Cardiac septum (tissue), 1 donor: ENCODE data around the gene PCDHB11. TPM values are rescaled to one million over a fixed set of nuclear protein-coding genes. Genes with fewer than 3 reads are reported as not detected.
"Not testable (repeated sequence)": the region's sequence is repeated elsewhere in the genome, so short reads cannot be mapped to it uniquely, and the experiment has no call there.

Experiments used
- DNase-seq: peaks from one replicate; pipeline ENCODE4 v3.0.0-alpha.2; 2020; ENCODE audit warnings: low spot score
- intact Hi-C: fragments of 100-400 bp; cut with DNase I; formaldehyde crosslinking; loops from one replicate; pipeline ENCODE4 v1.14.0; 2022
- total RNA-seq: library from RNA; stranded (reverse); fragmentation: NEBNext Ultra II Directional; extraction: Animal tissue kit (Norgen Biotek cat#: 25700); gene quantifications from one replicate; pipeline ENCODE4 v1.2.1, GENCODE V29; 2021
- donor health status: DM: no; HTN: no; CAD: no.

Gene PCDHB11
- total RNA-seq, 1 donor from 2014 or later: 1.9 TPM

DNA sequence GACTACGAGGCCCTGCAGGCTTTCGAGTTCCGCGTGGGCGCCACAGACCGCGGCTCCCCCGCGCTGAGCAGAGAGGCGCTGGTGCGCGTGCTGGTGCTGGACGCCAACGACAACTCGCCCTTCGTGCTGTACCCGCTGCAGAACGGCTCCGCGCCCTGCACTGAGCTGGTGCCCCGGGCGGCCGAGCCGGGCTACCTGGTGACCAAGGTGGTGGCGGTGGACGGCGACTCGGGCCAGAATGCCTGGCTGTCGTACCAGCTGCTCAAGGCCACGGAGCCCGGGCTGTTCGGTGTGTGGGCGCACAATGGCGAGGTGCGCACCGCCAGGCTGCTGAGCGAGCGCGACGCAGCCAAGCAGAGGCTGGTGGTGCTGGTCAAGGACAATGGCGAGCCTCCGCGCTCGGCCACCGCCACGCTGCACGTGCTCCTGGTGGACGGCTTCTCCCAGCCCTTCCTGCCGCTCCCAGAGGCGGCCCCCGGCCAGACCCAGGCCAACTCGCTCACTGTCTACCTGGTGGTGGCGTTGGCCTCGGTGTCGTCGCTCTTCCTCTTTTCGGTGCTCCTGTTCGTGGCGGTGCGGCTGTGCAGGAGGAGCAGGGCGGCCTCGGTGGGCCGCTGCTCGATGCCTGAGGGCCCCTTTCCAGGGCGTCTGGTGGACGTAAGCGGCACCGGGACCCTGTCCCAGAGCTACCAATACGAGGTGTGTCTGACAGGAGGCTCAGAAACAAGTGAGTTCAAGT lies 15.1 kb upstream of the PCDHB11 start:
- DNase-seq: not testable (repeated sequence)

DNA sequence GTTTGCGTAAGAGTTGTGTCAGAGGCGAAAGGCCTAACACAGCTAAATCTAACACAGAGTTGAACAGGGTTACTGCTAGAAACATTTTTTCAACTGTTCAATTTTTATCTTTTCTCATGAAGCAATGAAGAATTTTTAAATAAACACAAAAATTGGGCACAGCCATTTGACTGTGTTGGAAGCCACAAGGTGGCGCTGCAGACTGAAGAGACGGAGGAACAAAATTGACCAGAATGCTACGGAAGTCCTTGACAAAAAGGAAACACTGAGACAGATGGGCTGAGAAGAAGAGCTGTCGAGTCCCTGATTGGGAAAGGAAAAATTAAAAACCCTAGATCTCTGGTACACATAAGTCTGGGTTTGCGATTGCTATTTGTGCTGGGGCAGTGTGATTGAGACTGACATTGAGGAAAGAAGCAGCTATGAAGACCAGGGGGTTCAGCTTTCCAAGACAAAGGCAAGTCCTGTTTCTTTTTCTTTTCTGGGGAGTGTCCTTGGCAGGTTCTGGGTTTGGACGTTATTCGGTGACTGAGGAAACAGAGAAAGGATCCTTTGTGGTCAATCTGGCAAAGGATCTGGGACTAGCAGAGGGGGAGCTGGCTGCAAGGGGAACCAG lies 12.4 kb upstream of the PCDHB11 start, which contains the start of gene PCDHB9:
Gene PCDHB9, plus strand, starts transcription at position 265 of the 616 bp plus-strand sequence. Its CDS starts 158 bp downstream, at position 423.
- DNase-seq: no peak

More for the DNA sequence above, 15.1 kb upstream of the PCDHB11 start:
- intact Hi-C loops: not testable (repeated sequence)

GRCh38 chr5:141188682-141189081 lies 10.7 kb upstream of the PCDHB11 start:
- intact Hi-C loops, DNase-seq: not testable (repeated sequence)

More for the DNA sequence above, 12.4 kb upstream of the PCDHB11 start, which contains the start of gene PCDHB9:
- intact Hi-C loops: no loop called here

GRCh38 chr5:141189131-141189530 lies 10.3 kb upstream of the PCDHB11 start:
- intact Hi-C loops, DNase-seq: not testable (repeated sequence)

- intact Hi-C loops: no loop called here
Observed at GRCh38 chr5:141192110-141192725, 7.2 kb upstream of the PCDHB11 start, which contains the start of gene PCDHB10. TSS of gene PCDHB10 (plus strand) at chr5:141192353. CDS start at chr5:141192553, 200 bp downstream.

GRCh38 chr5:141194332-141194731 lies 5.1 kb upstream of the PCDHB11 start:
- DNase-seq: not testable (repeated sequence)

More at GRCh38 chr5:141192110-141192725, 7.2 kb upstream of the PCDHB11 start, which contains the start of gene PCDHB10:
- DNase-seq: no peak

GRCh38 chr5:141196363-141196762 lies 3.1 kb upstream of the PCDHB11 start:
- DNase-seq: no peak
- intact Hi-C loops: no loop called here

More at GRCh38 chr5:141194332-141194731, 5.1 kb upstream of the PCDHB11 start:
- intact Hi-C loops: not testable (repeated sequence)

- intact Hi-C loops, DNase-seq: not testable (repeated sequence)
Observed at GRCh38 chr5:141201126-141201525, 1.7 kb downstream of the PCDHB11 start.

DNA sequence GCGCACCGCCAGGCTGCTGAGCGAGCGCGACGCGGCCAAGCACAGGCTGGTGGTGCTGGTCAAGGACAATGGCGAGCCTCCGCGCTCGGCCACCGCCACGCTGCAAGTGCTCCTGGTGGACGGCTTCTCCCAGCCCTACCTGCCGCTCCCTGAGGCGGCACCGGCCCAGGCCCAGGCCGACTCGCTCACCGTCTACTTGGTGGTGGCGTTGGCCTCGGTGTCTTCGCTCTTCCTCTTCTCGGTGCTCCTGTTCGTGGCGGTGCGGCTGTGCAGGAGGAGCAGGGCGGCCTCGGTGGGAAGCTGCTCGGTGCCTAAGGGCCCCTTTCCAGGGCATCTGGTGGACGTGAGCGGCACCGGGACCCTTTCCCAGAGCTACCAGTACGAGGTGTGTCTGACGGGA lies 2.2 kb downstream of the PCDHB11 start:
- intact Hi-C loops, DNase-seq: not testable (repeated sequence)

DNA sequence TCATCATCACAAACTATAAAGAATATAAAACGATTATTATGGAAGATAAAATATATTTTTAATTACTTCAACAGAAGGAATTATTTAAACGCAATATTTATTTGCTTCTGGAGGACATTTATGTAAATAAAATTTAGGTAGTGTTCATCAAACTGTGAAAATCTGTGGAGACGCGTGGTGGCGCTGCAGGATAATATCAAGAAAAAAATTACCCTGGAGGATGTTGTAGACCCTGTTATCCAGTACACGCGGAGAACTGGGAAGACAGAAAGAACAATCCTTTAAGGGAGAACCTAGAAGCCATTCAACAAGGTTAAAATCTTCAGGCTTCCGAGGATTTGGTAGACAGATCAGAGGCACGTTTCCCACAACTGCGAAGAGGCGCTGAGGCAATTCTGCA lies 9.1 kb downstream of the PCDHB11 start, which contains the start of gene PCDHB12:
Gene PCDHB12, plus strand, starts transcription at position 242 of the 400 bp plus-strand sequence. CDS start 189 bp downstream, outside the sequence.
- DNase-seq: no peak
- intact Hi-C loops: no loop called here

- DNase-seq, intact Hi-C loops: not testable (repeated sequence)
Observed at GRCh38 chr5:141210281-141210680, 10.9 kb downstream of the PCDHB11 start.

- intact Hi-C loops, DNase-seq: not testable (repeated sequence)
Observed at GRCh38 chr5:141210849-141211248, 11.4 kb downstream of the PCDHB11 start.

DNA sequence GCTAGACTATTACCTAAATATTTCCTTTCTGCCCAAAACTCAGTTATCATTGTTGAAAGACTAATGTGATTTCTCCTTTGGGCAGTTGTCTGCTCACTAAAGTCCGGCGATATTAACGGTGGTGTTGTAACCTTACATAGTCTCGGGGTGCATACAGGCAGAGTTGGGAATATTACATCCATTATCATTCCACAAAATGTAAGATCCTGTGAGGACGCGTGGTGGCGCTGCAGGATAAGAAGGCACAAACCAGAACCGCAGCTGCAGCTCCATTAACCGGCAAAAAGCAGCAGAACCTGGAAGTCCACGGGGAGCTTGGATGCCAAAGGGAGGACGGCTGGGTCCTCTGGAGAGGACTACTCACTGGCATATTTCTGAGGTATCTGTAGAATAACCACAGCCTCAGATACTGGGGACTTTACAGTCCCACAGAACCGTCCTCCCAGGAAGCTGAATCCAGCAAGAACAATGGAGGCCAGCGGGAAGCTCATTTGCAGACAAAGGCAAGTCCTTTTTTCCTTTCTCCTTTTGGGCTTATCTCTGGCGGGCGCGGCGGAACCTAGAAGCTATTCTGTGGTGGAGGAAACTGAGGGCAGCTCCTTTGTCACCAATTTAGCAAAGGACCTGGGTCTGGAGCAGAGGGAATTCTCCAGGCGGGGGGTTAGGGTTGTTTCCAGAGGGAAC lies 14.4 kb downstream of the PCDHB11 start, which contains the start of gene PCDHB13:
Gene PCDHB13, plus strand, starts transcription at position 264 of the 684 bp plus-strand sequence. Its CDS starts 205 bp downstream, at position 469.
- intact Hi-C loops: not testable (repeated sequence)

DNA sequence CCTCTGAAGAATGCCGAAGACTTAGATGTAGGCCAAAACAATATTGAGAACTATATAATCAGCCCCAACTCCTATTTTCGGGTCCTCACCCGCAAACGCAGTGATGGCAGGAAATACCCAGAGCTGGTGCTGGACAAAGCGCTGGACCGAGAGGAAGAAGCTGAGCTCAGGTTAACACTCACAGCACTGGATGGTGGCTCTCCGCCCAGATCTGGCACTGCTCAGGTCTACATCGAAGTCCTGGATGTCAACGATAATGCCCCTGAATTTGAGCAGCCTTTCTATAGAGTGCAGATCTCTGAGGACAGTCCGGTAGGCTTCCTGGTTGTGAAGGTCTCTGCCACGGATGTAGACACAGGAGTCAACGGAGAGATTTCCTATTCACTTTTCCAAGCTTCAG lies 15.2 kb downstream of the PCDHB11 start:
- DNase-seq, intact Hi-C loops: not testable (repeated sequence)

More for the DNA sequence above, 14.4 kb downstream of the PCDHB11 start, which contains the start of gene PCDHB13:
- not testable (repeated sequence) for DNase-seq

DNA sequence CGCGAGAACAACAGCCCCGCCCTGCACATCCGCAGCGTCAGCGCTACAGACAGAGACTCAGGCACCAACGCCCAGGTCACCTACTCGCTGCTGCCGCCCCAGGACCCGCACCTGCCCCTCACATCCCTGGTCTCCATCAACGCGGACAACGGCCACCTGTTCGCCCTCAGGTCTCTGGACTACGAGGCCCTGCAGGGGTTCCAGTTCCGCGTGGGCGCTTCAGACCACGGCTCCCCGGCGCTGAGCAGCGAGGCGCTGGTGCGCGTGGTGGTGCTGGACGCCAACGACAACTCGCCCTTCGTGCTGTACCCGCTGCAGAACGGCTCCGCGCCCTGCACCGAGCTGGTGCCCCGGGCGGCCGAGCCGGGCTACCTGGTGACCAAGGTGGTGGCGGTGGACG lies 16.1 kb downstream of the PCDHB11 start:
- DNase-seq, intact Hi-C loops: not testable (repeated sequence)

DNA sequence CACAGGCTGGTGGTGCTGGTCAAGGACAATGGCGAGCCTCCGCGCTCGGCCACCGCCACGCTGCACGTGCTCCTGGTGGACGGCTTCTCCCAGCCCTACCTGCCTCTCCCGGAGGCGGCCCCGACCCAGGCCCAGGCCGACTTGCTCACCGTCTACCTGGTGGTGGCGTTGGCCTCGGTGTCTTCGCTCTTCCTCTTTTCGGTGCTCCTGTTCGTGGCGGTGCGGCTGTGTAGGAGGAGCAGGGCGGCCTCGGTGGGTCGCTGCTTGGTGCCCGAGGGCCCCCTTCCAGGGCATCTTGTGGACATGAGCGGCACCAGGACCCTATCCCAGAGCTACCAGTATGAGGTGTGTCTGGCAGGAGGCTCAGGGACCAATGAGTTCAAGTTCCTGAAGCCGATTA lies 16.6 kb downstream of the PCDHB11 start:
- intact Hi-C loops, DNase-seq: not testable (repeated sequence)

- intact Hi-C loops: no loop called here
- no peak for DNase-seq
Observed at GRCh38 chr5:141223112-141223783, 23.8 kb downstream of the PCDHB11 start, which contains the start of gene PCDHB14. TSS of gene PCDHB14 (plus strand) at chr5:141223343. CDS start at chr5:141223506, 163 bp downstream.

DNA sequence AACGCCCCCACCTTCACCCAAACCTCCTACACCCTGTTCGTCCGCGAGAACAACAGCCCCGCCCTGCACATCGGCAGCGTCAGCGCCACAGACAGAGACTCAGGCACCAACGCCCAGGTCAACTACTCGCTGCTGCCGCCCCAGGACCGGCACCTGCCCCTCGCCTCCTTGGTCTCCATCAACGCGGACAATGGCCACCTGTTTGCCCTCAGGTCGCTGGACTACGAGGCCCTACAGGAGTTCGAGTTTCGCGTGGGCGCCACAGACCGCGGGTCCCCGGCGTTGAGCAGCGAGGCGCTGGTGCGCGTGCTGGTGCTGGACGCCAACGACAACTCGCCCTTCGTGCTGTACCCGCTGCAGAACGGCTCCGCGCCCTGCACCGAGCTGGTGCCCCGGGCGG lies 25.4 kb downstream of the PCDHB11 start:
- intact Hi-C loops, DNase-seq: not testable (repeated sequence)
